Body of pancreas (tissue), 4 donors: ENCODE measurements around the gene NCOA1. TPM values are rescaled to one million over a fixed set of nuclear protein-coding genes. Genes with fewer than 3 reads are reported as not detected.

ENCODE experiments used
- ATAC-seq: fragments of 150-250 bp; one replicate; pipeline ENCODE4 v1.9.1; 2016
- DNase-seq, 4 donors: peaks; one replicate each; pipeline ENCODE4 v3.0.0-alpha.2; 2019
- H3K27ac ChIP-seq, 4 donors: fragments of 200-600 bp; sonication (generic); 1 replicate in 3 of 4; 2 replicates in 1 of 4; pipeline versions ENCODE4 v1.5.1 to v1.6.1; 2016 to 2019; ENCODE audit warnings: mild to moderate bottlenecking in 1 of 4, mixed read lengths in 1 of 4, moderate library complexity in 1 of 4
- H3K27me3 ChIP-seq, 2 donors: fragments of 200-600 bp; sonication (generic); one replicate each; pipeline ENCODE4 v1.6.0; 2016; ENCODE audit warnings: mild to moderate bottlenecking in 1 of 2
- H3K36me3 ChIP-seq, 2 donors: fragments of 200-600 bp; sonication (generic); replicated peaks in 1 of 2; 2 replicates each; pipeline ENCODE4 v1.5.1; 2016; ENCODE audit warnings: low read depth in 2 of 2; ENCODE audit not compliant: insufficient read depth in 1 of 2
- H3K4me1 ChIP-seq: fragments of 200-600 bp; sonication (generic); one replicate; pipeline ENCODE4 v1.6.0; 2016
- H3K4me3 ChIP-seq, 2 donors: fragments of 200-600 bp; sonication (generic); 1 replicate in 1 of 2; 2 replicates in 1 of 2; pipeline ENCODE4 v1.5.1; 2016 to 2019
- H3K9me3 ChIP-seq, 3 donors: fragments of 200-600 bp; sonication (generic); 1 replicate in 2 of 3; 2 replicates in 1 of 3; pipeline ENCODE4 v1.5.1; 2016
- POLR2A ChIP-seq, 3 donors: fragments of 450-650 bp; IDR thresholded peaks; one replicate each; pipeline ENCODE4 v1.6.1; 2016; ENCODE audit warnings: antibody characterized with exemption in 3 of 3, mild to moderate bottlenecking in 2 of 3
- WGBS, 2 donors: methylation state at CpG; one replicate each; pipeline ENCODE4 v1.1.5; 2017; 5-methylcytosine and 5-hydroxymethylcytosine counted together
- intact Hi-C: fragments of 100-400 bp; cut with DNase I; formaldehyde crosslinking; loops from one replicate; pipeline ENCODE4 v1.15.1; 2023
- total RNA-seq, 2 donors: library from RNA; depleted of rRNA; stranded (reverse); fragments of >200 nt; gene quantifications; one replicate each; pipeline ENCODE4 v1.1.0, GENCODE V29; 2016
- TF ChIP-seq, protein P1 (sequence below), 7 experiments: fragments of 450-650 bp in 4 of 7; fragments of 200-600 bp in 3 of 7; sonication (generic) in 3 of 7; IDR thresholded peaks; one replicate each; pipeline ENCODE4 v1.5.1; 2016 to 2019; ENCODE audit warnings: antibody characterized with exemption in 7 of 7

The NCOA1 gene
- total RNA-seq, 2 donors from 2014 or later: 22.1 to 38.7 TPM

DNA sequence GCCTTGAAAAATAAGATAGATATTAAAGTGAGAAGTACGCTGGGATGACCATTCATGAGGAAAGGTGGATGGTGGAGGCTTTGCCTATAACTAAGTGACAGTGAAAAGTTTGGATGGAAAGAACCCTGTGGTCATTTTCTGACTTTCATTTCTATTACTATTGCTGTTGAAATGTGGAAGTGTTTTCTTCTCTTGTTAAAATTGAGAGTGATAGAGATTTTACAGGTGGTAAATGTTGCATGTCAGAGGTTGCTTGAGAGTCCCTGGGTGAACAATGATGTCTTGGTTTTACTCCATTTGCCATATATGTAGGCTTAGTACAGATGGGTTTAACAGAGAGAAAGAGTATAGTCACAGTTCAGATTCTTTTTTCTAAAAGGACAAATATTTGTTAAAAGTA lies 18.4 kb downstream of the NCOA1 start:
- Histone ChIP-seq H3K27ac (no peak overlapping the region), H3K27me3 (no peaks in the 10 kb centered on the region), H3K36me3 (no peaks in the 10 kb centered on the region), H3K4me3 (no peak overlapping the region), H3K9me3 (no peaks in the 10 kb centered on the region), H3K4me1 (peaks cover 43% of the 10 kb centered on the region)
- ATAC-seq: no peak
- no peak for DNase-seq
- intact Hi-C loops: no loop called here
- TF ChIP-seq, protein P1, sequence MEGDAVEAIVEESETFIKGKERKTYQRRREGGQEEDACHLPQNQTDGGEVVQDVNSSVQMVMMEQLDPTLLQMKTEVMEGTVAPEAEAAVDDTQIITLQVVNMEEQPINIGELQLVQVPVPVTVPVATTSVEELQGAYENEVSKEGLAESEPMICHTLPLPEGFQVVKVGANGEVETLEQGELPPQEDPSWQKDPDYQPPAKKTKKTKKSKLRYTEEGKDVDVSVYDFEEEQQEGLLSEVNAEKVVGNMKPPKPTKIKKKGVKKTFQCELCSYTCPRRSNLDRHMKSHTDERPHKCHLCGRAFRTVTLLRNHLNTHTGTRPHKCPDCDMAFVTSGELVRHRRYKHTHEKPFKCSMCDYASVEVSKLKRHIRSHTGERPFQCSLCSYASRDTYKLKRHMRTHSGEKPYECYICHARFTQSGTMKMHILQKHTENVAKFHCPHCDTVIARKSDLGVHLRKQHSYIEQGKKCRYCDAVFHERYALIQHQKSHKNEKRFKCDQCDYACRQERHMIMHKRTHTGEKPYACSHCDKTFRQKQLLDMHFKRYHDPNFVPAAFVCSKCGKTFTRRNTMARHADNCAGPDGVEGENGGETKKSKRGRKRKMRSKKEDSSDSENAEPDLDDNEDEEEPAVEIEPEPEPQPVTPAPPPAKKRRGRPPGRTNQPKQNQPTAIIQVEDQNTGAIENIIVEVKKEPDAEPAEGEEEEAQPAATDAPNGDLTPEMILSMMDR (IDR thresholded peaks at IDR 0.05): no peak
- TF ChIP-seq POLR2A (IDR thresholded peaks at IDR 0.05): no peak
- WGBS, 2 donors: 81 to 86% methylated on average over 1 of the region's 1 CpG

DNA sequence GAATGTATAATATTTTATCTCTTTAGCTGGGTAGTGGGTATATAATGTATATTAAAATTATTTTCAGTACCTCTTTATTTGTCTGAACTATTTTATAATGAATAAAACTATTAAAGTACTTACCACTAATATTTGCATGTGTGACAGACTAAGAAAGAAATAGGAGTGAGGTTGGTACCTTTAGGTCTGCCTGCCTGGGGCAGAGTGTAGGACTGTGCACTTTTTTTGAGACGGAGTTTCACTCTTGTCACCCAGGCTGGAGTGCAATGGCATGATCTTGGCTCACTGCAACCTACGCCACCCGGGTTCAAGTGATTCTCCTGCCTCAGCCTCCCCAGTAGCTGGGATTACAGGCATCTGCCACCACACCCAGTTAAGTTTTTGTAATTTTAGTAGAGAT lies 18.8 kb downstream of the NCOA1 start:
- TF ChIP-seq, protein P1 (IDR thresholded peaks at IDR 0.05): no peak
- no peak for TF ChIP-seq POLR2A (IDR thresholded peaks at IDR 0.05)
- no peak for ATAC-seq
- Histone ChIP-seq H3K36me3 (no peaks in the 10 kb centered on the region), H3K4me1 (peaks cover 47% of the 10 kb centered on the region), H3K9me3 (no peaks in the 10 kb centered on the region), H3K27ac (no peak overlapping the region), H3K27me3 (no peaks in the 10 kb centered on the region), H3K4me3 (no peak overlapping the region)
- 94 to 96% methylated on average over 3 of the region's 3 CpGs for WGBS, 2 donors
- DNase-seq: no peak
- intact Hi-C loops: no loop called here

DNA sequence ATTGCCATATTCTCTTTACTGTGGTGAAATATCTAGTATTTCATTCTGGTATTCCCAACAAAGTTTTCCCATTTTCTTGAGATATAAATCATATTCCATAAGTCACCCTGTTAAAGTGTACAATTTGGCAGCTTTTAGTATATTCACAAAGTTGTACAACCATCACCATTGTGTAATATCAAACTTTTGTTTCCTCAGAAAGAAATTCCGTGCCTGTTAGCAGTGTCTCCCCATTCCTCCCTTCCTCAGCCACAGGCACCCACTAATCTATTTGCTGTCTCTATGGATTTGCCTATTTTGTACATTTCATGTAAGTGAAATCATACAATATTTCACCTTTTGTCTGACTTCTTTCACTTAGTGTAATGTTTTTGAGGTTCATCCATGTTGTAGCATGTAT lies 19.7 kb downstream of the NCOA1 start:
- ATAC-seq (no peak), DNase-seq (no peak)
- Histone ChIP-seq H3K36me3 (no peaks in the 10 kb centered on the region), H3K4me3 (no peak overlapping the region), H3K27ac (no peak overlapping the region), H3K9me3 (no peaks in the 10 kb centered on the region), H3K27me3 (no peaks in the 10 kb centered on the region), H3K4me1 (peaks cover 57% of the 10 kb centered on the region)
- intact Hi-C loops: no loop called here
- TF ChIP-seq POLR2A (IDR thresholded peaks at IDR 0.05): no peak
- TF ChIP-seq, protein P1 (IDR thresholded peaks at IDR 0.05): no peak
- 84 to 97% methylated on average over 1 of the region's 1 CpG for WGBS, 2 donors

DNA sequence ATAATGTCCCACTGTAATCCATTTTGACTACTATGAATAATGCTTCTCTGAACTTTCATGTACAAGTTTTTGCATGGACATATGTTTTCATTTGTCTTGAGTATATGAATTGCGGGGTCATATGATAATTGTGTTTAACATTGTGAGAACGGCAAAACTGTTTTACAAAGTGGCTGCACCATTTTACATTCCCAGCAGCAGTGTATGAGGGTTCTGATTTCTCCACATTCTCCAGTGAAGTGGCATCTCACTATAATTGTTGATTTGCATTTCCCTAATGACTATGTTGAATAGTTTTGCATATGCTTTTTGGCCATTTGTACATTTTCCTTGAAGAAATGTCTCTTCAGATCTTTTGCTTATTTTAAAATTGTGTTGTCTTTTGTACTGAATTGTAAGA lies 20.1 kb downstream of the NCOA1 start:
- Histone ChIP-seq H3K36me3 (no peaks in the 10 kb centered on the region), H3K4me1 (peaks cover 58% of the 10 kb centered on the region), H3K9me3 (no peaks in the 10 kb centered on the region), H3K27me3 (no peaks in the 10 kb centered on the region), H3K4me3 (no peak overlapping the region), H3K27ac (no peak overlapping the region)
- no peak for DNase-seq
- ATAC-seq: no peak
- intact Hi-C loops: no loop called here
- 85% methylated on average over 2 of the region's 2 CpGs for WGBS, 2 donors
- TF ChIP-seq POLR2A (IDR thresholded peaks at IDR 0.05): no peak
- TF ChIP-seq, protein P1 (IDR thresholded peaks at IDR 0.05): no peak

DNA sequence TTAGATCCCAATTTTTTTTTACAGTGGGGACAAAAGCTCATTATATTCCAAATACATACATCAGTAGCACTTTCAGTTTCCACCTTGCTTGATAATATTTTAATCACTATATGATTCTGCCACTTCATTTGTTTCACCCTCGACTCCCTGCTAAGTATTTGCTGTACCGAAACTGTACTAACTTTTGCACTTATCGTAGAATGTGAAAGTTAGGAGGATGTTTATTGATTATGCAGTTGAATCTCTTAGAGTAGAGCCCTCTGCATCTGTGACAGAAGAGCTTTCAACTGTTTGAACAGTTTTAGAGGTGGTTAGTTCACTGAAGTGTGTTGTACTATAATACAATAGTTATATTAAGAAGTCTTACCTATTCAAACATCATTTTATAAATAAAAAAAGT lies 20.8 kb downstream of the NCOA1 start:
- ATAC-seq (no peak), DNase-seq (no peak)
- Histone ChIP-seq H3K36me3 (no peaks in the 10 kb centered on the region), H3K27ac (no peak overlapping the region), H3K9me3 (no peaks in the 10 kb centered on the region), H3K4me1 (peaks cover 58% of the 10 kb centered on the region), H3K4me3 (no peak overlapping the region), H3K27me3 (no peaks in the 10 kb centered on the region)
- TF ChIP-seq POLR2A (IDR thresholded peaks at IDR 0.05): no peak
- TF ChIP-seq, protein P1 (IDR thresholded peaks at IDR 0.05): no peak
- intact Hi-C loops: no loop called here
- 31 to 40% methylated on average over 3 of the region's 3 CpGs for WGBS, 2 donors
